ENCODE results near the gene ZNF564. TPM values are rescaled to one million over a fixed set of nuclear protein-coding genes. Genes with fewer than 3 reads are reported as not detected.

ZNF564 gene
- total and polyA plus RNA-seq, 2 of the 13 experiments (the other 11 are each of a cell fraction or from before 2014, with no cell fraction given): 2.3 to 11.1 TPM

DNA sequence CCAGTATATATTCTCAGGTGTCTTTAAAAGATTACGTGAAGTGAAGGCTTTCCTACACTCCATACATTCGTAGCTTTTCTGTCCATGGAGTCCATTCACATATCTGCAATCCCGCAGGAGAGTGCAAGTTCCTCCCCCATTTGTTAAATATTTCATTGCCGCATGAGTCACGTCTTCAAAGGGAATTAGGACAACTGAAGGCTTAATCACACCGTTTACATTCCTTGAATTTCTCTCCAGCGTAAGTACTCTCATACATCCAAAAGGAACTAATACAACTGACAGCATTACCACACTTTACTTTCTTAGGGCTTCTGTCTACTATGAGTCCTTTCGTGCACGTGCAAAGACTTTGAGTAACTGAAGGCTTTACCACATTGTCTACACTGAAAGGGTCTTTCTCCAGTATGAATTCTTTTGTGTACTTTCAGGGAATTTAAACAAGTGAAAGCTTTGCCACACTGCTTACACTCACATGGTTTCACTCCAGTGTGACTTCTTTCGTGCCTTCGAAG is 29.0 kb upstream of the ZNF564 start (continued):
- TF ChIP-seq, protein P1, sequence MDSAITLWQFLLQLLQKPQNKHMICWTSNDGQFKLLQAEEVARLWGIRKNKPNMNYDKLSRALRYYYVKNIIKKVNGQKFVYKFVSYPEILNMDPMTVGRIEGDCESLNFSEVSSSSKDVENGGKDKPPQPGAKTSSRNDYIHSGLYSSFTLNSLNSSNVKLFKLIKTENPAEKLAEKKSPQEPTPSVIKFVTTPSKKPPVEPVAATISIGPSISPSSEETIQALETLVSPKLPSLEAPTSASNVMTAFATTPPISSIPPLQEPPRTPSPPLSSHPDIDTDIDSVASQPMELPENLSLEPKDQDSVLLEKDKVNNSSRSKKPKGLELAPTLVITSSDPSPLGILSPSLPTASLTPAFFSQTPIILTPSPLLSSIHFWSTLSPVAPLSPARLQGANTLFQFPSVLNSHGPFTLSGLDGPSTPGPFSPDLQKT (CRISPR knock-in tag; IDR thresholded peaks at IDR 0.05; ENCODE audit: borderline replicate concordance): no peak
- TF ChIP-seq, protein P2, sequence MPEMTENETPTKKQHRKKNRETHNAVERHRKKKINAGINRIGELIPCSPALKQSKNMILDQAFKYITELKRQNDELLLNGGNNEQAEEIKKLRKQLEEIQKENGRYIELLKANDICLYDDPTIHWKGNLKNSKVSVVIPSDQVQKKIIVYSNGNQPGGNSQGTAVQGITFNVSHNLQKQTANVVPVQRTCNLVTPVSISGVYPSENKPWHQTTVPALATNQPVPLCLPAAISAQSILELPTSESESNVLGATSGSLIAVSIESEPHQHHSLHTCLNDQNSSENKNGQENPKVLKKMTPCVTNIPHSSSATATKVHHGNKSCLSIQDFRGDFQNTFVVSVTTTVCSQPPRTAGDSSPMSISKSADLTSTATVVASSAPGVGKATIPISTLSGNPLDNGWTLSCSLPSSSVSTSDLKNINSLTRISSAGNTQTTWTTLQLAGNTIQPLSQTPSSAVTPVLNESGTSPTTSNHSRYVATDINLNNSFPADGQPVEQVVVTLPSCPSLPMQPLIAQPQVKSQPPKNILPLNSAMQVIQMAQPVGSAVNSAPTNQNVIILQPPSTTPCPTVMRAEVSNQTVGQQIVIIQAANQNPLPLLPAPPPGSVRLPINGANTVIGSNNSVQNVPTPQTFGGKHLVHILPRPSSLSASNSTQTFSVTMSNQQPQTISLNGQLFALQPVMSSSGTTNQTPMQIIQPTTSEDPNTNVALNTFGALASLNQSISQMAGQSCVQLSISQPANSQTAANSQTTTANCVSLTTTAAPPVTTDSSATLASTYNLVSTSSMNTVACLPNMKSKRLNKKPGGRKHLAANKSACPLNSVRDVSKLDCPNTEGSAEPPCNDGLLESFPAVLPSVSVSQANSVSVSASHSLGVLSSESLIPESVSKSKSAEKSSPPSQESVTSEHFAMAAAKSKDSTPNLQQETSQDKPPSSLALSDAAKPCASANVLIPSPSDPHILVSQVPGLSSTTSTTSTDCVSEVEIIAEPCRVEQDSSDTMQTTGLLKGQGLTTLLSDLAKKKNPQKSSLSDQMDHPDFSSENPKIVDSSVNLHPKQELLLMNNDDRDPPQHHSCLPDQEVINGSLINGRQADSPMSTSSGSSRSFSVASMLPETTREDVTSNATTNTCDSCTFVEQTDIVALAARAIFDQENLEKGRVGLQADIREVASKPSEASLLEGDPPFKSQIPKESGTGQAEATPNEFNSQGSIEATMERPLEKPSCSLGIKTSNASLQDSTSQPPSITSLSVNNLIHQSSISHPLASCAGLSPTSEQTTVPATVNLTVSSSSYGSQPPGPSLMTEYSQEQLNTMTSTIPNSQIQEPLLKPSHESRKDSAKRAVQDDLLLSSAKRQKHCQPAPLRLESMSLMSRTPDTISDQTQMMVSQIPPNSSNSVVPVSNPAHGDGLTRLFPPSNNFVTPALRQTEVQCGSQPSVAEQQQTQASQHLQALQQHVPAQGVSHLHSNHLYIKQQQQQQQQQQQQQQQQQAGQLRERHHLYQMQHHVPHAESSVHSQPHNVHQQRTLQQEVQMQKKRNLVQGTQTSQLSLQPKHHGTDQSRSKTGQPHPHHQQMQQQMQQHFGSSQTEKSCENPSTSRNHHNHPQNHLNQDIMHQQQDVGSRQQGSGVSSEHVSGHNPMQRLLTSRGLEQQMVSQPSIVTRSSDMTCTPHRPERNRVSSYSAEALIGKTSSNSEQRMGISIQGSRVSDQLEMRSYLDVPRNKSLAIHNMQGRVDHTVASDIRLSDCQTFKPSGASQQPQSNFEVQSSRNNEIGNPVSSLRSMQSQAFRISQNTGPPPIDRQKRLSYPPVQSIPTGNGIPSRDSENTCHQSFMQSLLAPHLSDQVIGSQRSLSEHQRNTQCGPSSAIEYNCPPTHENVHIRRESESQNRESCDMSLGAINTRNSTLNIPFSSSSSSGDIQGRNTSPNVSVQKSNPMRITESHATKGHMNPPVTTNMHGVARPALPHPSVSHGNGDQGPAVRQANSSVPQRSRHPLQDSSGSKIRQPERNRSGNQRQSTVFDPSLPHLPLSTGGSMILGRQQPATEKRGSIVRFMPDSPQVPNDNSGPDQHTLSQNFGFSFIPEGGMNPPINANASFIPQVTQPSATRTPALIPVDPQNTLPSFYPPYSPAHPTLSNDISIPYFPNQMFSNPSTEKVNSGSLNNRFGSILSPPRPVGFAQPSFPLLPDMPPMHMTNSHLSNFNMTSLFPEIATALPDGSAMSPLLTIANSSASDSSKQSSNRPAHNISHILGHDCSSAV (CRISPR knock-in tag; IDR thresholded peaks at IDR 0.05; ENCODE audit: borderline replicate concordance): no peak
- no peak for TF ChIP-seq ZNF772 (CRISPR knock-in tag; IDR thresholded peaks at IDR 0.05)
- TF ChIP-seq HCFC1 (IDR thresholded peaks at IDR 0.05; ENCODE audit: low read depth, low read length): no peak
- no peak for TF ChIP-seq CAMTA2 (CRISPR knock-in tag; IDR thresholded peaks at IDR 0.05; ENCODE audit: borderline replicate concordance)
- TF ChIP-seq, protein P3, sequence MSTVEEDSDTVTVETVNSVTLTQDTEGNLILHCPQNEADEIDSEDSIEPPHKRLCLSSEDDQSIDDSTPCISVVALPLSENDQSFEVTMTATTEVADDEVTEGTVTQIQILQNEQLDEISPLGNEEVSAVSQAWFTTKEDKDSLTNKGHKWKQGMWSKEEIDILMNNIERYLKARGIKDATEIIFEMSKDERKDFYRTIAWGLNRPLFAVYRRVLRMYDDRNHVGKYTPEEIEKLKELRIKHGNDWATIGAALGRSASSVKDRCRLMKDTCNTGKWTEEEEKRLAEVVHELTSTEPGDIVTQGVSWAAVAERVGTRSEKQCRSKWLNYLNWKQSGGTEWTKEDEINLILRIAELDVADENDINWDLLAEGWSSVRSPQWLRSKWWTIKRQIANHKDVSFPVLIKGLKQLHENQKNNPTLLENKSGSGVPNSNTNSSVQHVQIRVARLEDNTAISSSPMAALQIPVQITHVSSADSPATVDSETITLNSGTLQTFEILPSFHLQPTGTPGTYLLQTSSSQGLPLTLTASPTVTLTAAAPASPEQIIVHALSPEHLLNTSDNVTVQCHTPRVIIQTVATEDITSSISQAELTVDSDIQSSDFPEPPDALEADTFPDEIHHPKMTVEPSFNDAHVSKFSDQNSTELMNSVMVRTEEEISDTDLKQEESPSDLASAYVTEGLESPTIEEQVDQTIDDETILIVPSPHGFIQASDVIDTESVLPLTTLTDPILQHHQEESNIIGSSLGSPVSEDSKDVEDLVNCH (CRISPR knock-in tag; IDR thresholded peaks at IDR 0.05): no peak
- no peak for TF ChIP-seq TAF15 (IDR thresholded peaks at IDR 0.05; ENCODE audit: low read depth, low read length, poor library complexity, severe bottlenecking)
- no peak for TF ChIP-seq EZH2 (conservative IDR thresholded peaks at IDR 0.05; ENCODE audit: low read depth, low read length)
- TF ChIP-seq FLYWCH1 (CRISPR knock-in tag; IDR thresholded peaks at IDR 0.05): no peak
- no peak for TF ChIP-seq ZNF605 (CRISPR knock-in tag; IDR thresholded peaks at IDR 0.05)
- TF ChIP-seq, protein P4, sequence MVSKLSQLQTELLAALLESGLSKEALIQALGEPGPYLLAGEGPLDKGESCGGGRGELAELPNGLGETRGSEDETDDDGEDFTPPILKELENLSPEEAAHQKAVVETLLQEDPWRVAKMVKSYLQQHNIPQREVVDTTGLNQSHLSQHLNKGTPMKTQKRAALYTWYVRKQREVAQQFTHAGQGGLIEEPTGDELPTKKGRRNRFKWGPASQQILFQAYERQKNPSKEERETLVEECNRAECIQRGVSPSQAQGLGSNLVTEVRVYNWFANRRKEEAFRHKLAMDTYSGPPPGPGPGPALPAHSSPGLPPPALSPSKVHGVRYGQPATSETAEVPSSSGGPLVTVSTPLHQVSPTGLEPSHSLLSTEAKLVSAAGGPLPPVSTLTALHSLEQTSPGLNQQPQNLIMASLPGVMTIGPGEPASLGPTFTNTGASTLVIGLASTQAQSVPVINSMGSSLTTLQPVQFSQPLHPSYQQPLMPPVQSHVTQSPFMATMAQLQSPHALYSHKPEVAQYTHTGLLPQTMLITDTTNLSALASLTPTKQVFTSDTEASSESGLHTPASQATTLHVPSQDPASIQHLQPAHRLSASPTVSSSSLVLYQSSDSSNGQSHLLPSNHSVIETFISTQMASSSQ (IDR thresholded peaks at IDR 0.05; ENCODE audit: low read depth): no peak
- TF ChIP-seq, protein P4 (CRISPR knock-in tag; IDR thresholded peaks at IDR 0.05; ENCODE audit: borderline replicate concordance): no peak
